Right lung (tissue), 5 donors: ENCODE data around the gene TRIM9. TPM values are rescaled to one million over a fixed set of nuclear protein-coding genes. Genes with fewer than 3 reads are reported as not detected.

Experiments used
- DNase-seq, 2 donors: peaks; one replicate each; pipeline ENCODE4 v3.0.0-alpha.2; 2013
- polyA plus RNA-seq, 5 donors: library from polyadenylated mRNA; unstranded; fragments of 120-200 nt; gene quantifications; one replicate each; pipeline versions ENCODE4 v1.2.1 to v1.2.3, GENCODE V29; 2013; ENCODE audit warnings: inconsistent platforms in 1 of 5, low replicate concordance in 1 of 5; ENCODE audit not compliant: insufficient read length in 5 of 5, insufficient read depth in 1 of 5

The TRIM9 gene
- polyA plus RNA-seq, 5 donors: 0.73 to 1.1 (median 1.0) TPM

DNA sequence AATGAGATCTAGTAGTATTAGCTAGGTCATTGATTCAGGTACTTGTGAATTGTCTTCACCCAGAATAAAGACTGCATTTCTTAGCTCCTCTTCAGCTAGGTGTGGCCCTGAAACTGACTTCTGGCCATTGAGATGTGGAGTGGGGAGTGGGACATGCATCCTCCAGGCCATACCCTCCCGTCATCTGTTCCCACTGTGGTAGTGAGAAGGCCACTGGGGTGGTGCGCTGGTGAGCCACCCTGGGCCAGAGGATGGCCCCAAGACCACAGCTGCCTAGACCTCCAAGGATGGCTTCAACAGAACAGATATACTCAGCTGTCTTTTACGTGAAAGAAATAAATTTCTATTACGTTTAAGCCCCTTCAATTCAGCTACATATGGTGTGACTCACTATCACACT lies 36.5 kb downstream of the TRIM9 start:
- no peak for DNase-seq

DNA sequence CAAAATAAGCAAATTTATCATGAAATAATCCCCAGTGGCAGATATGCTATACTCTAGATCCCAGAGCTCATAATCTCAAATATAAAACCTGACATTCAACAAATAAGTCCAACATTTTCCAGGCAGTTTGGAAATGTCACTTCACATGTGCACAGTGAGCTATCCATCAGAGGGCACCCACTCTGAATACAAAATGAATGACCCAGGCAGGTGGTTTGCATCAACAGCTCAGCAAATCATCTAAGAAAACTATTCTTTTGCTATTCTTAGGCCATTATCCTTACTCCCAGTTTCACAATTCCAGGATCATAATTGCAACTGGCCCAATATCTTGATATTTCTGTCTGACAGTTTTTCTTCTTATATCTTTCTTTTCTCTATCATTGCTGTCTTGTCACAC lies 38.5 kb downstream of the TRIM9 start:
- DNase-seq: peak; percentile 82 to 86

DNA sequence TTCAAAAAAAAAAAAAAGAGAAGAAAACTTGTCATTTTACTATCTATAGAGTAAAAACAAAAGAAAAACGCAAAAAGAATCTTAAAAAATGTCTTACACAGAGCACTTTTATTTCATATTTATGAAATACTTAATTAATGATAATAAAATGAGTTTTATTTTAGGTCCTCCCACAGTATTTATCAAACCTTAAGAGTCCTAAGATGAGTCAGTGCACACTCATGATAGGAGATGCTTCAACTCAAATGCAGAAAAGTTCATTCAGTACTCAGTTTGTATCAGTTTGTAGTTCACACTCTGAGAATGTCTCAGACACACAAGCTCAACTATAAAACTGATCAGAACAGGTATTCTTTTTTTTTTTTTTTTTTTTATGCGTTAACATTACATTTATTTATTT lies 41.7 kb downstream of the TRIM9 start:
- no peak for DNase-seq

DNA sequence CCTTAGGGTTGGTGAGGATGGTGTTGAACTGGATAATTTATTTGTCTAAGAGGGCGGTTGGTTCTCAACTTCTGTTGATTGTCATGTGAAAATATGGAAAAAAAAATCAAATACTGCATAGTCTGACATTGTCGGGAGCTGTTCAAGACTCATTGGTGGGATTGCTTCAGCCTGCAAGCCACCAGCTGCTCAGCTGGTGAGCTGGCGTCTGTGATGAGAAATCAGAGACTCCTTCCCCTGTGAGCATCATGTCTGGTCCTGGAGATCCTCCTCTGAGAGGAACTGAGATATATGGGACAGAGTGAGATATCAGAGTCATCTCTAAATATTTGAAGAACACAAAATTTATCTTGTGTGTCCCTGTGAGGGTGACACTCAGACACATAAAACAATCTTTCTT lies 49.9 kb downstream of the TRIM9 start:
- no peak for DNase-seq

DNA sequence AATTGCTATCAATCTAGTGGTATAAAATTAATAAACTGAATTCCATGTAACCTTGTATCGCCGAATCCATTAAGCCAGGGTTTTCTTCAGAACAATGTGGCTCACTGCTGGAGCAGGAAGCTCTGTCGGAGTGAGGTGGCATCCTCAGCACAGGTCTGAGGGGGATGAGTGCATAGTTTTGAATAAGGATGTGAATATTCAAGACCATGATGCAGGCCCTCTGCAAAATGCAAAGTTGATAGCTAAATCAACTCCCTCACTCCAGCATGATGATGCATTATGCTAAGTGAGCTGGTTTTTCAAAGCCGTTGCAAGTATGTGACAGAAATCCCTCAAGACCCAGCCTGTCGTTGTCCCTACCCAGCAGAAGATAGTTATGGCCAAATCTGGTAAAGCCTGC lies 53.0 kb downstream of the TRIM9 start:
- no peak for DNase-seq

DNA sequence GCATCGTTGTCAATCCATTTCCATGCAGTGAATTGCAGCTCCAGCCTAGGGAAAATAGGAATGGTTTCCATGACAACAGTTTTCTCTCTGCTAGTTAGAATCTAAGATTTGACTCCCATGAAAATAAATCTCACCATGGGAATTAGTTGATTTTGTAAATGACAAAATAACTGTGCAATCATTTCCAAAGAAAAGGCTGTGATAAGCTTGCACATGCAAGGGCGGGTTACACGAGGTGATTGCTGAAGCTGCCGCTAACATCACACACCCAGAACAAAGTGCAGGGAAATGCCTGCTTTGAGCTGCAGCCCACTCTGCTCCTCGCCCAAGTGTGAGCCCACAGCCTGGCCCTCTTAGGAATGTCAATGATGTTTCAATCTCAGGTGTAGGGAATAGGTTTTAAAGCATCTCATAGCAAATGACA lies 53.8 kb downstream of the TRIM9 start:
- DNase-seq: no peak

DNA sequence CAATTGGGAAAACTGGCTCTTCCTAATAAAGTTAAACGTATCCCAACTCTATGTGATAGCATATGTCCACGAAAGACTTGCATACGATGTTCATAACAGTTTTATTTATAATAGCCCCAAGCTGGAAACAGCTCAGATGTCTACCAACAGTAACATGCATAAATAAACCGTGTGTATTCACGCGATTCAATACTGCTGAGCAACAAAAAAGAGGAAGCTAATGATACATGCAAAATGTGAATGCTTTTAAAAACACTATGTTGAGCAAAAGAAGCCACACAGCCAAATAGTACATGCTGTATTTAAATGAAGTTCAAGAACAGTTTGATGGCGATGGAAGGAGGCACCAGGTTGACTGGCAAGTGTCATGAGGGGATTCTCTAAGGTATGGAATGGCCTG lies 55.7 kb downstream of the TRIM9 start:
- no peak for DNase-seq

DNA sequence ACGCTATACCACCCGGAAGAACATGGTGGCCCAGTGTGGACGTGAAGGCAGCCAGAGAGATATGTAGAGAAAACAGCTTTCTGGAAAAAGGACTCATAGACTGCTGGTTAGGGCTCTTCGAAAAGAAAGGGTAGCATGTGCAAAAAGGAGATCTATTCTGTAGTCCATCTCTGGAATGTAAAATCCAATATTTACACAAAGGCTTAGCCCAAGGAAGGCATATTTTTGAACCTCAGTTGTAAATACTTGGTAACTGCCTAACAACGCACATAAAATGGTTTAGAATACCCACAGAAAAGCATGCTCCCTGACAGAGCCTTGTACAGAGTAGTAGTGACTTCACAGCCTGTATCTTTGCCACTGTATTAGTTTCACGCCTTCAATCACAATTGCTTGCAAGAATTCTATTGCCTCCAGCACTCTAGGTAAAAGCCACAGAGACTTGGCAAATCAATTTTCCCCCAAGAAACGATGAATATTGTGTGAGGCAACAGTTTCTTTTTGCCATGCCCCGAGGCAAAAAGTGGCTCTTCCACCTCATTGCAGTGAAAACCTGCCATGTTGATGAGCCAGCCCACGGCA lies 59.2 kb downstream of the TRIM9 start:
- no peak for DNase-seq

DNA sequence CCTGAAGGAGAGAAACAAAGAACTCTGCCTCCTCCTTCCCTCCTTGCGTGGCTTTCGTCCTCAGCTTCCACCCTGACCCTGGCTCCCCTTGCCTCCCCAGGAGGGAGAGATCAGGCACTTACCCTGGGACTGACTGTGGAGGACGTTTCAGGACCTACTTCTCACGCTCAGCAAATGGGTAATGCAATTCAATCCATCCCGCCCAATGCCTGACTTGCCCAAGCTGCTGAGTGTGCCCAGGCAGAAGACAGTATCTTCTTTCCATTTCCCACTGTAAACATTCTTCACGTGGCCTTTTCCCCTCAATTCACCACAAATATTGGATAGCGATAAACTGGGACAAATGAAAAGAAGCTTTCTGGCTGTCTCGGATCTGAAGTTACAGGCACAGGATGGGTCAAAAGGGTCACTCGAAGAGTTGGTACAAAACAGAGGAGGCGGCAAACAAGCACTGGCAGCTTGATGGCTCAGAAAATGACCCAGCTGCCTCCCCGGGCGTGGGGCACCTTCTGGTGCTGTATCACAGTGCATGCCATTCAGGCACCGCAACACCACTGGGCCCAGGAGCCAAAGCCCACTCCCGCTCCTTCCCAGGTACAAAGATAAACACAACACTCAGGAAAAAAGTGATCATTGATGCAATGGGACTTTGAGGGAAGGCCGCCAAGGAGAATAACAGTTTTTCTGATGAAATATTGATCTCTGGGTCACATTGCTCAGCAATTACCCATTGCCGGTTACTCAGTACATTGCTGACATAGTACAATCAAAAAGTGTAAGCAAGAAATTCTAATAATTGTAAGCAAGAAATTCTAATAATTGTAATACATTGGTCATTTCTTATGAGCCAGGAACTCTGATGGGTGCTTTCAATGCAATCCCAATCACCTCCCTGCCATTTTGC lies 65.8 kb downstream of the TRIM9 start:
- DNase-seq: no peak

DNA sequence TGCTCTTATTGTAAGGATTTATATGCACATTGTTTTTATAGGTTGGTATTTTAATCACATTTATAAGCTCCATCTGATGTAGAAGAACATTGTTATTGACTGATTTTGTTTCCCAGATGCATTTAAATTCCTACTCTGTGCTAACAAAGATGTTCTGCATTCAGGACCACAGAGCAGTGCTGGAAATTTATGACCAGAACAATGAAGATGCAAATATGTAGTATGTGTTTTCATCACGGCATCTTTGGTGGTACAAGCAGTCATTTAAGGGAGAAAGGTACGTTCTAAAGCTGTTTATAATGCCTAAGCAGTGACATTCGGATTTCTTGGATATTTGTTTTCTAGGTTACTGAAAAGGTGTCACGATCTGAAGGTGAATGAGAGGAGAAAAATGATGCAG lies 66.5 kb downstream of the TRIM9 start:
- DNase-seq: no peak

DNA sequence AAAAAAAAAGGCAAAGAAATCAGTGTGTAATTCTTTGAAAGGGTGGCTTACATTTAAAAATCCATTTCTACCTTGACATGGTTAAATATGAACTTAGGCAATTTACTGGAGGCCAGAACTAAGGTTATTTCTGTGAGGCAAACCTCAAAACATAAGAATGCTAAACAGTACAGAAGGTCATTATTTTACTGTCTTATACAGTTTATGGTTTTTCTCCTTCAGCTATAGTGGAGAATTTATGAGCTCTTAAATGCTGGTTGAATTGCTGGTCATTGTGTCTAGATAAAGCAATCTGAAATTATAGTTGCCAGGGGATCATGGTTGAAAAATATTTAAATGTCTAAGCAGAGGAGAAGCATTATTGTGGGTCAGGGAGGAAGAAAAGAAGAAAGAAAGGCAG lies 70.5 kb downstream of the TRIM9 start:
- DNase-seq: no peak

DNA sequence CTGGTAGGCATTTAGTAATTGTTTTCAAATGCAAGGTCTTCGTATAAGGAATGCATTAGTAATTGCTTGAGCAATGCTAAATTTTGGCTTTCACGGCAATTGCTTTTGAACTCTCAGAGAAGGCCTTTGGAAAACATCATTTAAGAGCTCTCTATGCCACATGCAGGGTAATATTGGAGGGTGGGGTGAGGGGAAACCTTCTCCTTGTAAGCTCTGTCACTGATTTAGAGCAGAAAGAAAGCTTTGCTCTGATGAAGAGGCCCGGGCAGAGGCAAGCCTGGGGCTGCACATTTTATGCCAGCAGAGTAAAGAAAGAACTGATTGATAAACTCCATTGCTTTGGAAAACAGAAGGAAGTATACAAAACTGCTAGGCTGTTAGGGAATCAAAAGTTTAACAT lies 70.9 kb downstream of the TRIM9 start:
- no peak for DNase-seq

DNA sequence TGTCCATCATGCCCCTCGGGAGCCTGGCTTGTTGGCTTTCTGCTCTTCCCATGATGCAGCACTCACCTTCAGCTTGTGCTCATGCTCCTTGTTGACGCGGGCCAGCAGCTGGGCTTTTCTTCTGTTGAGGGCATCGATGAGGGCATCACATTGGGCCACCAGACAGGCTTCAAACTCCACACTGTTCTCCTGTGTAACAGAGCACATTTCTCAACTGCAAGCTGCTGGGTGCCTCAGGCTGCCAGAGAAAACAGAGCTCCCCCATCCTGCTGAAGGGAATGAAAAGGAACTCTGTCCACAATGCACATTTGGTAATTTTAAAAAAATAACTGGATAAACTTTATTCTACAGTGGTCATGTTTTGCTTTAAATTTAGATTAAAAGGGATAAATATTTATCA lies 72.1 kb downstream of the TRIM9 start:
- DNase-seq: no peak

DNA sequence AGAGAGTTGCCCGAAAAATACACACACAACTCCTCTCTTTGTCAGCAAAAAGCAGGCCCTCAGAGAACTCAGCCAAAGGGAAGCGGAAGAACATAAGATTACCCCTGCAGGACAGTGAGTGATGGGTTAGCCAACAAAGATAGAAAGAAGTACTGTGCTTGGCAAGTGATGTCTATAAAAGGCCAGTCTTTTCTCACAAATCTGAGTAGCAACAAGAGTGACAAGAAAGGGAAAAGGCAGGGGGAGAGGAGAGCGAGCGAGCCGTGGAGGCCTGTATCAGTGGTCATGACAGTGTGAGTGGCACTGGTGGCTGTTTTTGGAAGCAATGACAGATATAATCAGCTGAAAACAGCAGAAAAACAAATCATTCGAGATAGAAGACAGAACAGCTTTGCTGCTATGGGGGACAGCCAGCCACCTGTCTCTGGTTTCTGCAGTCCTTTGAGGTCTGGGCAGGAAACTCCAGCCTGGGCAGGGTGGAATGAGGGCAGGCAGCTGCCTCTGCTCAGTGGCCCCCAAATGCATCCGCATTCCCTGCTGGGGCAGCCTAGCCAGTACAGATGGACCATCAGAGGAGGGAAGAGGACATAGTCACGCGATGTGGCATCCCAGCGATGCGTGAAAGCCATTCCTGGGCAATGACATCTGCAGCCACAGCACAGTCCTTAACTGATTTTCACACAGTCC lies 74.7 kb downstream of the TRIM9 start:
- no peak for DNase-seq

DNA sequence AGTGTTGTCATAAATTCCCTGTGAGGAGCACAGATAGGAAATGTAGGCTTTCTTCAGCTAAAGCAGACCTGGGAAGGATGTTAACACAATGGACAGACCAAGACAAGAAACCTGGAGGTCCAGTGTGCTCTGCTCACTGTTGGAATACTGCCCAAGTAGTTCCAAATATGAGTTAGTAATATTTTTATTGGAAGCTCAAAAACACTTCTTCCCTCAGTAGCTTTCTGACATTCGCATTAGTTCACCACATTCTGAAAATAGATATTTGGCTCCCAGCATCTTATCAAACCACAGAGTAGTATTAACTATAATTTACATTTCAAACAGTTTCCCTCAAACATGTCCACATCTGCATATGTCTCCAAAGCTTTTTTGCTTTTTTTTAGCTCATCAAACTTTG lies 75.8 kb downstream of the TRIM9 start:
- no peak for DNase-seq

DNA sequence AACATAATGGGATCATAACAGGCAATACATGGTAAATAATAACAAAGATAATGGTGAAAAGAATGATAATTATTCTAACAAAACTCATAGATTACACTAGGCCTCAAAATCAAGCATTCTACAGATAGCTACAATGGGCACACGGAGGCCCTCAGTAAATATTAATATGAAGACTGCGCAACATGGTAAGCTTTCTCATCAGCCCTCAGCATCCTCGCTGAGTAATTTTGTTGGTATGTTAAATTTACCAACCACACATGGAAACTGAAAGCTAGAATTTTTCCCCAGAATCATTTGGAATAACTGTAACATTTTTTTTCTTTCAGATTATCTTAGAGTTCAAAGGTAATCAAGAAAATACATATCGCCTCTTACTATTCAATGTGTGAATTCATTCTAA lies 76.4 kb downstream of the TRIM9 start:
- no peak for DNase-seq

DNA sequence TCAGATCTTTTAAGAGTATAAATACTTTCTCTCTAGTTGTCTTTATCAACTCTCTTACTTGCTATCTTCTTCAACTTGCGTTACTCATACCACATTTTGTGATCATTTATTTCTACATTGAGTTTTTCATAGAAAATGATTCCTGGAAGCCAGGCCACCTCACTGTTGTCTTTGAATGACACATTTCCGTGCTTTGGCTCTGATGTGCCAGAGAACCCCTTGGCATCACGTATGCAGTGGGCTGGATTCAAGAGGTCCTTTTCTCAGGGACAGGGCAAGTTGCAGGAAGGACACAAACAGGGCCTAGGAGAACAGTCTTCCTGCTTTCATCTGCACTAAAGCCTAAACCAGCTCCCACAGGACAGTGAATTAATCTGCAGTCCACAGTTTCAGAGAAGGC lies 80.3 kb downstream of the TRIM9 start:
- DNase-seq: no peak

DNA sequence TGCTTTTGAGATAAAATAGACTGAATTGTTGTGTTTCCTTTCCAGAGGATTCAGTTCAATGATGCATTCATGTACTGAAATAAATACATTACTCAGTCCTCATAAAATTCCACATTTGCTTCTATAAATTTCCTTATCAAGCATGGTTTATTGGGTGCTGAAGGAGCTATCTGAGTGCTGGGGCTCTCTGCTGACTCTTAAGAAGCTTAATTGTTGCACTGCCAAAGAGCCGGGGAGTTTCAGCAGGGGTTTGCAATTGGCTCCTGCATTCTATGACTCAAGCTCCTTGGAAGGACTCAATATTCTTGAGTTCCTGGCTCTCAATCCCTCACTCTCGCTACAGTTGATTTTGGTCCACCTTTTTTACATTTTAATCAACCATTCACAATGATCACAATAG lies 80.8 kb downstream of the TRIM9 start:
- no peak for DNase-seq

DNA sequence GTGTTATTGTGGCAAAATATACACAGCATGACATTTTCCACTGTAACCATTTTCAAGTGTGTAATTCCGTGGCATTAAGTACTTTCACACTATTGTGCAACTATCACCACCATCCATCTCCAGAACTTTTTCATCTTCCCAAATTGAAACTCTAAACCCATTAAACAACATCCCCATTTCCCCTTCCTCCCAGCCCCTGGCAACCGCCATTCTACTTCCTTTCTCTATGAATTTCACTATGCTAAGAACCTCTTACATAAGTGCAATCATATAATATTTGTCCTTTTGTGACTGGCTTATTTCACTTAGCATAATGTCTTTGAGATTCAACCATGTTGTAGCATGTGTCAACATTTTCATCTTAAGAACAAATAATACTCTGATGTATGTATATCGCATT lies 82.8 kb downstream of the TRIM9 start:
- DNase-seq: no peak

DNA sequence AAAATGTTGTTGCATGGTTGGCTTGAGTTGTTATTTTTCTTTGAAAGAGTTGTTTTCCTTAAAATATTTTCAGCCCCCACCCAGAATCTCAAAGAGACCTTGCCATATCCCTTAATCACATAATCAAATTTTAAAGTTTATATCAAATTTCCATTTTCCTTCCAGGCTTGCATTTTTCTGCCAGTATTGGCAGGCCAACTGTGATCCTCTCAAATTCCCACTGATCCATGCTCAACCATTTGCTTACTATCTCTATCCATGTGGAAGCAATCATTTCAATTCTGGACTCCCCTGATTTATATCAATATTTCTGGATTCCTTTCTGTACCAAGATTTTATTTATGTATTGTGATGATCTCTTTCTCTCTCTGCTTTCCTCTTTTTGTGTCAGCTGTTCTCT lies 86.5 kb downstream of the TRIM9 start:
- no peak for DNase-seq

DNA sequence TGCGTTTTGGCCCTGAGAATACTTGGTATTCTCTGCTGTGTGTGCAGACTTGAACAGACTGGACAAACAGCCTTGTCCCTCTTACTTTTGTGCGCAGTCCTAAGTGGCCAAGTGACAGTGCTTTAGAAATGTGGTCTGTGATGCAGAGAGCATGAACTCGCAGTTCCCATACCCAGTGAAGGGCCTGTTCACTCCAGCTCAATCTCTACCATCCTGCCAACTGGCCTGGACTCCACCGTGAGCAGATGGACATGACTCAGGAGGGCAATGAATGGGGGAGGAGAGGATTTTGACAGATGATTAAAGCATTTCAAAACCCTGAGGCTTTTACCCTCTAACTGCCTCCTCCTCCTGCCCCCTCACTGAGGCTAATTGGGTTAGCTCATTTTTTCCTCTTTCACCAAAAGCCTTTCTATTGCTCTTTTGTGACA lies 88.1 kb downstream of the TRIM9 start:
- no peak for DNase-seq

DNA sequence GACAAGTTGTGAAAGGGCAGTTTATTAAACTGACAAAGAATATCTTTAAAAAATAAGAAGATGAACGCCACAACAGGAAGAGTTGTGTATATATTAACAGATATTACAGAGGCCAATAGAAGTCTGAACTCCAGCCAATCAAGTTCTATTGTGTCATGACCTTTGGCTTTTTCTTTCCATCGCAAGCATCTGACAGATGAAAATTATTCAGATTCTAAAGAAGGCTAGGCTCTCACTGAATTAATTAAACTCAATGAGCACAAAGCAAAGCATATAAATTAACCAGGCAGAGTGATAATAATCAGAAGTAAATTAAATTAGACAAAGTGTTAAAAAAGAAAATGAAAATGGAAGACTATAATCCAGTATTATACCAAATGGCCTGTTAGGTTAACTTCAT lies 88.6 kb downstream of the TRIM9 start:
- DNase-seq: no peak
